Parathyroid adenoma (tissue), 2 donors: ENCODE measurements around the gene ABCD3.

Source experiments
- H2AFZ ChIP-seq: fragments of 300-600 bp; sonication (generic); one replicate; pipeline ENCODE4 v1.7.0; 2017; ENCODE audit warnings: antibody characterized with exemption, mild to moderate bottlenecking
- H3K27ac ChIP-seq: fragments of 300-600 bp; sonication (generic); one replicate; pipeline ENCODE4 v1.7.0; 2017
- H3K27me3 ChIP-seq: fragments of 300-600 bp; sonication (generic); one replicate; pipeline ENCODE4 v1.7.0; 2017; ENCODE audit warnings: low read length; ENCODE audit not compliant: control insufficient read depth, insufficient read depth
- H3K36me3 ChIP-seq: fragments of 300-600 bp; sonication (generic); one replicate; pipeline ENCODE4 v1.7.0; 2017; ENCODE audit warnings: low read length; ENCODE audit not compliant: control insufficient read depth, insufficient read depth
- H3K4me1 ChIP-seq: fragments of 300-600 bp; sonication (generic); one replicate; pipeline ENCODE4 v1.7.0; 2017; ENCODE audit warnings: control low read depth
- H3K4me2 ChIP-seq: fragments of 300-600 bp; sonication (generic); one replicate; pipeline ENCODE4 v1.7.0; 2017; ENCODE audit warnings: low read length
- H3K4me3 ChIP-seq: fragments of 300-600 bp; sonication (generic); one replicate; pipeline ENCODE4 v1.7.0; 2017; ENCODE audit warnings: low read depth, low read length
- H3K79me2 ChIP-seq: fragments of 300-600 bp; sonication (generic); one replicate; pipeline ENCODE4 v1.7.0; 2017; ENCODE audit warnings: control low read depth
- H3K9ac ChIP-seq: fragments of 300-600 bp; sonication (generic); one replicate; pipeline ENCODE4 v1.7.0; 2017; ENCODE audit warnings: mild to moderate bottlenecking
- H3K9me3 ChIP-seq: fragments of 300-600 bp; sonication (generic); one replicate; pipeline ENCODE4 v1.7.0; 2017; ENCODE audit warnings: low read length; ENCODE audit not compliant: control insufficient read depth
- CTCF ChIP-seq: fragments of 300-600 bp; sonication (generic); IDR thresholded peaks from one replicate; pipeline ENCODE4 v1.7.0; 2017; ENCODE audit warnings: antibody characterized with exemption, mild to moderate bottlenecking
- donor health status: primary hyperparathyroidism.

Gene ABCD3

GRCh38 chr1:94486990-94487389 is 68.8 kb downstream of the ABCD3 start:
- Histone ChIP-seq H3K36me3 (no peaks in the 10 kb centered on the region), H3K27ac (no peak overlapping the region), H3K27me3 (no peaks in the 10 kb centered on the region)

GRCh38 chr1:94490556-94490955 is 72.4 kb downstream of the ABCD3 start:
- no peak for TF ChIP-seq CTCF
- no peaks in the 10 kb centered on the region for H3K4me1 ChIP-seq
- H3K27ac ChIP-seq: no peak overlapping the region
- no peaks in the 10 kb centered on the region for H3K79me2 ChIP-seq
- no peaks in the 10 kb centered on the region for H3K36me3 ChIP-seq
- no peak overlapping the region for H2AFZ ChIP-seq
- no peak overlapping the region for H3K4me3 ChIP-seq
- no peaks in the 10 kb centered on the region for H3K9me3 ChIP-seq
- no peak overlapping the region for H3K4me2 ChIP-seq
- H3K9ac ChIP-seq: no peak overlapping the region
- H3K27me3 ChIP-seq: no peaks in the 10 kb centered on the region

More at GRCh38 chr1:94486990-94487389, 68.8 kb downstream of the ABCD3 start:
- H3K79me2 ChIP-seq: no peaks in the 10 kb centered on the region
- H2AFZ ChIP-seq: no peak overlapping the region
- no peak for TF ChIP-seq CTCF
- H3K4me3 ChIP-seq: no peak overlapping the region
- H3K9ac ChIP-seq: no peak overlapping the region
- no peaks in the 10 kb centered on the region for H3K9me3 ChIP-seq
- H3K4me1 ChIP-seq: no peaks in the 10 kb centered on the region
- H3K4me2 ChIP-seq: no peak overlapping the region

GRCh38 chr1:94496076-94496755 is 78.0 kb downstream of the ABCD3 start:
- H3K9me3 ChIP-seq: no peaks in the 10 kb centered on the region

GRCh38 chr1:94501426-94501825 is 83.2 kb downstream of the ABCD3 start:
- no peaks in the 10 kb centered on the region for H3K4me1 ChIP-seq
- H3K27me3 ChIP-seq: no peaks in the 10 kb centered on the region
- no peak overlapping the region for H3K4me3 ChIP-seq
- TF ChIP-seq CTCF: no peak
- H3K4me2 ChIP-seq: no peak overlapping the region
- H3K79me2 ChIP-seq: no peaks in the 10 kb centered on the region
- no peak overlapping the region for H3K27ac ChIP-seq
- H3K9me3 ChIP-seq: no peaks in the 10 kb centered on the region
- no peak overlapping the region for H3K9ac ChIP-seq
- H3K36me3 ChIP-seq: peaks cover 2% of the 10 kb centered on the region
- H2AFZ ChIP-seq: no peak overlapping the region

More at GRCh38 chr1:94496076-94496755, 78.0 kb downstream of the ABCD3 start:
- no peak overlapping the region for H3K9ac ChIP-seq
- no peak overlapping the region for H3K4me2 ChIP-seq
- no peak overlapping the region for H2AFZ ChIP-seq
- no peak overlapping the region for H3K27ac ChIP-seq
- no peaks in the 10 kb centered on the region for H3K36me3 ChIP-seq
- H3K4me3 ChIP-seq: no peak overlapping the region
- no peaks in the 10 kb centered on the region for H3K4me1 ChIP-seq
- TF ChIP-seq CTCF: no peak
- no peaks in the 10 kb centered on the region for H3K79me2 ChIP-seq
- H3K27me3 ChIP-seq: no peaks in the 10 kb centered on the region

- no peaks in the 10 kb centered on the region for H3K9me3 ChIP-seq
- no peak for TF ChIP-seq CTCF
- H3K27ac ChIP-seq: no peak overlapping the region
- H3K4me2 ChIP-seq: no peak overlapping the region
- no peak overlapping the region for H2AFZ ChIP-seq
- H3K79me2 ChIP-seq: no peaks in the 10 kb centered on the region
- no peak overlapping the region for H3K4me3 ChIP-seq
- H3K9ac ChIP-seq: no peak overlapping the region
- H3K36me3 ChIP-seq: peaks cover 2% of the 10 kb centered on the region
- no peaks in the 10 kb centered on the region for H3K4me1 ChIP-seq
- no peaks in the 10 kb centered on the region for H3K27me3 ChIP-seq
Observed at GRCh38 chr1:94501935-94502334, 83.7 kb downstream of the ABCD3 start.
